ENCODE data around the gene SPECC1. TPM values are rescaled to one million over a fixed set of nuclear protein-coding genes. Genes with fewer than 3 reads are reported as not detected.
A peak's percentile ranks its signal among the peaks of the same experiment; 100 is the strongest.

The SPECC1 gene
- total and polyA plus RNA-seq, 2 of the 13 experiments (the other 11 are each of a cell fraction or from before 2014, with no cell fraction given) = 2.3 to 6.9 TPM

DNA sequence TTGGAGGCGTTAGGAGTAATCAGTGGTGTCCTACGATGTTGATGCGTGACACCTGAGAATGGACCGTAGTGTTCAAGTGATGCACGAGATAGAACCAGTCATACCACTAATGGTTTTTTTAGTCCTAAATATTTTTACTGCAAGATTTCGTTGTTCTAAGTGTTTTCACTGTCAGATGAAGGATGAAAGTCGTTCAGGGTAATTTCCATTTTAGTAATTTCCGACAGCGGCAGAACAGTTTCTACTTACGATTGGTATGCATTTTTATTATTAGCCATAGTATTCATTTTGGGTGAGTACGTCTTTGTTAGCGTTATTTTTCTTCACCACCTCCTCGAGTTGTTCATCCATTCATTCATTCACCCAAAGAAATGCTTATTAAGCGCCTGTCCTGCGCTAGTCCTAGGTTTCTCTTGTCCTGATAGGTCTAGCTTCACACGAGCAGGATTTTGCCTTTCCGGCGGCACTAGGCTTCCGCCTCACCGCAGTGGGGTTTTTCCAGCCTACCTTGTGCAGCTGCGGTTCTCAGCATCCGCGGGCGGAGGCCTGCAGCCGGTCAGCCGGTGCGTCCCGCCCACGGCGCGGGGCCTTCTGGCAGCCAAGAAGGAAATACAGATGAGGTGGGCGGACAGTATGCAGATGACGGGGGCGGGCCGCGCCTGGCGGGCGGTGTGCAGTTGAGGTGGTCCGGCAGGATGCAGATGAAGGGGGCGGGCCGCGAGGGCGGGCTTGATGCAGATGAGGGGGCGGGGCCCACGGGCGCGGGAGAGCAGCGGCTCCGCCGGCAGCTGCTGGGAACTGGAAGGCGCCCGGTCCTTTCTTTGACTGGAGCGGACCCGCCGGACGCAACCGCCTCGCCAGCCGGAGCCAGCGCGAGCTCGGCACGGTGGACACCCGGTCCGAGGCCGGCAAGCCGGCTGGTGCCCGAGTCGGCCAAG, 146.4 kb downstream of the SPECC1 start (continued):
- TF ChIP-seq, protein P1, sequence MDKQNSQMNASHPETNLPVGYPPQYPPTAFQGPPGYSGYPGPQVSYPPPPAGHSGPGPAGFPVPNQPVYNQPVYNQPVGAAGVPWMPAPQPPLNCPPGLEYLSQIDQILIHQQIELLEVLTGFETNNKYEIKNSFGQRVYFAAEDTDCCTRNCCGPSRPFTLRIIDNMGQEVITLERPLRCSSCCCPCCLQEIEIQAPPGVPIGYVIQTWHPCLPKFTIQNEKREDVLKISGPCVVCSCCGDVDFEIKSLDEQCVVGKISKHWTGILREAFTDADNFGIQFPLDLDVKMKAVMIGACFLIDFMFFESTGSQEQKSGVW (CRISPR knock-in tag; IDR thresholded peaks at IDR 0.05; ENCODE audit: borderline replicate concordance) = no peak
- TF ChIP-seq, protein P2, sequence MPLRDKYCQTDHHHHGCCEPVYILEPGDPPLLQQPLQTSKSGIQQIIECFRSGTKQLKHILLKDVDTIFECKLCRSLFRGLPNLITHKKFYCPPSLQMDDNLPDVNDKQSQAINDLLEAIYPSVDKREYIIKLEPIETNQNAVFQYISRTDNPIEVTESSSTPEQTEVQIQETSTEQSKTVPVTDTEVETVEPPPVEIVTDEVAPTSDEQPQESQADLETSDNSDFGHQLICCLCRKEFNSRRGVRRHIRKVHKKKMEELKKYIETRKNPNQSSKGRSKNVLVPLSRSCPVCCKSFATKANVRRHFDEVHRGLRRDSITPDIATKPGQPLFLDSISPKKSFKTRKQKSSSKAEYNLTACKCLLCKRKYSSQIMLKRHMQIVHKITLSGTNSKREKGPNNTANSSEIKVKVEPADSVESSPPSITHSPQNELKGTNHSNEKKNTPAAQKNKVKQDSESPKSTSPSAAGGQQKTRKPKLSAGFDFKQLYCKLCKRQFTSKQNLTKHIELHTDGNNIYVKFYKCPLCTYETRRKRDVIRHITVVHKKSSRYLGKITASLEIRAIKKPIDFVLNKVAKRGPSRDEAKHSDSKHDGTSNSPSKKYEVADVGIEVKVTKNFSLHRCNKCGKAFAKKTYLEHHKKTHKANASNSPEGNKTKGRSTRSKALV (CRISPR knock-in tag; IDR thresholded peaks at IDR 0.05) = 0 out of 2 replicates have a peak, but pooled peaks have one; percentile 23
- no peak for TF ChIP-seq SMARCC2 (IDR thresholded peaks at IDR 0.05)
- no peak for TF ChIP-seq CBX5 (CRISPR knock-in tag; IDR thresholded peaks at IDR 0.05; ENCODE audit: borderline replicate concordance)
- TF ChIP-seq ZNF138 (CRISPR knock-in tag; IDR thresholded peaks at IDR 0.05; ENCODE audit: low read depth) = no peak
- no peak for TF ChIP-seq MYNN (CRISPR knock-in tag; IDR thresholded peaks at IDR 0.05; ENCODE audit: low read depth)
- no peak for TF ChIP-seq SP1 (IDR thresholded peaks at IDR 0.05)
- TF ChIP-seq SP1 (CRISPR knock-in tag; IDR thresholded peaks at IDR 0.05) = peak; percentile 42
- TF ChIP-seq MIER2 (CRISPR knock-in tag; IDR thresholded peaks at IDR 0.05) = no peak
- TF ChIP-seq ARNT (IDR thresholded peaks at IDR 0.05) = no peak
- TF ChIP-seq HNRNPLL (IDR thresholded peaks at IDR 0.05; ENCODE audit: low read depth, low read length, poor library complexity, severe bottlenecking) = peak; percentile 62
- no peak for TF ChIP-seq TOE1 (CRISPR knock-in tag; IDR thresholded peaks at IDR 0.05)
- no peak for TF ChIP-seq MEIS1 (CRISPR knock-in tag; IDR thresholded peaks at IDR 0.05; ENCODE audit: borderline replicate concordance)
- peak; percentile 80 for TF ChIP-seq BCL6 (CRISPR knock-in tag; IDR thresholded peaks at IDR 0.05)
- peak; percentile 68 for TF ChIP-seq SNAPC2 (CRISPR knock-in tag; IDR thresholded peaks at IDR 0.05)
- TF ChIP-seq, protein P3, sequence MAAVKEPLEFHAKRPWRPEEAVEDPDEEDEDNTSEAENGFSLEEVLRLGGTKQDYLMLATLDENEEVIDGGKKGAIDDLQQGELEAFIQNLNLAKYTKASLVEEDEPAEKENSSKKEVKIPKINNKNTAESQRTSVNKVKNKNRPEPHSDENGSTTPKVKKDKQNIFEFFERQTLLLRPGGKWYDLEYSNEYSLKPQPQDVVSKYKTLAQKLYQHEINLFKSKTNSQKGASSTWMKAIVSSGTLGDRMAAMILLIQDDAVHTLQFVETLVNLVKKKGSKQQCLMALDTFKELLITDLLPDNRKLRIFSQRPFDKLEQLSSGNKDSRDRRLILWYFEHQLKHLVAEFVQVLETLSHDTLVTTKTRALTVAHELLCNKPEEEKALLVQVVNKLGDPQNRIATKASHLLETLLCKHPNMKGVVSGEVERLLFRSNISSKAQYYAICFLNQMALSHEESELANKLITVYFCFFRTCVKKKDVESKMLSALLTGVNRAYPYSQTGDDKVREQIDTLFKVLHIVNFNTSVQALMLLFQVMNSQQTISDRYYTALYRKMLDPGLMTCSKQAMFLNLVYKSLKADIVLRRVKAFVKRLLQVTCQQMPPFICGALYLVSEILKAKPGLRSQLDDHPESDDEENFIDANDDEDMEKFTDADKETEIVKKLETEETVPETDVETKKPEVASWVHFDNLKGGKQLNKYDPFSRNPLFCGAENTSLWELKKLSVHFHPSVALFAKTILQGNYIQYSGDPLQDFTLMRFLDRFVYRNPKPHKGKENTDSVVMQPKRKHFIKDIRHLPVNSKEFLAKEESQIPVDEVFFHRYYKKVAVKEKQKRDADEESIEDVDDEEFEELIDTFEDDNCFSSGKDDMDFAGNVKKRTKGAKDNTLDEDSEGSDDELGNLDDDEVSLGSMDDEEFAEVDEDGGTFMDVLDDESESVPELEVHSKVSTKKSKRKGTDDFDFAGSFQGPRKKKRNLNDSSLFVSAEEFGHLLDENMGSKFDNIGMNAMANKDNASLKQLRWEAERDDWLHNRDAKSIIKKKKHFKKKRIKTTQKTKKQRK (IDR thresholded peaks at IDR 0.05; ENCODE audit: low read length) = no peak
- TF ChIP-seq, protein P4, sequence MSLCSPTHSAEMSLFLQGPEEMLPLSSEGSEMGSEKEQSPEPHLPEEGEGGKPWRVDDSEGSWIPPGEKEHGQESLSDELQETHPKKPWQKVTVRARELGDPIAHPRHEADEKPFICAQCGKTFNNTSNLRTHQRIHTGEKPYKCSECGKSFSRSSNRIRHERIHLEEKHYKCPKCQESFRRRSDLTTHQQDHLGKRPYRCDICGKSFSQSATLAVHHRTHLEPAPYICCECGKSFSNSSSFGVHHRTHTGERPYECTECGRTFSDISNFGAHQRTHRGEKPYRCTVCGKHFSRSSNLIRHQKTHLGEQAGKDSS (CRISPR knock-in tag; IDR thresholded peaks at IDR 0.05; ENCODE audit: borderline replicate concordance, low read depth) = 0 out of 2 replicates have a peak, but pooled peaks have one; percentile 30
- no peak for TF ChIP-seq NONO (IDR thresholded peaks at IDR 0.05)
- TF ChIP-seq NONO (CRISPR knock-in tag; conservative IDR thresholded peaks at IDR 0.05) = 0 out of 2 replicates have a peak, but pooled peaks have one; percentile 8
- TF ChIP-seq GABPB1 (CRISPR knock-in tag; IDR thresholded peaks at IDR 0.05) = peak; percentile 50; the same call in 1 of the 2 replicates
